Heart left ventricle (tissue), 13 donors: ENCODE data around the gene ASXL1.

Experiments
- POLR2A ChIP-seq, 2 donors: fragments of 450-650 bp; IDR thresholded peaks; one replicate each; pipeline ENCODE4 v1.6.1; 2017; ENCODE audit warnings: antibody characterized with exemption in 2 of 2, mild to moderate bottlenecking in 2 of 2, moderate library complexity in 2 of 2
- TF ChIP-seq, protein P1 (sequence below), 12 donors: fragments of 200-600 bp; sonication (generic) in 4 of 12; IDR thresholded peaks; one replicate each; pipeline versions ENCODE4 v1.5.0 to v1.8.0; 2018 to 2022; ENCODE audit warnings: antibody characterized with exemption in 12 of 12, mild to moderate bottlenecking in 5 of 12
- donor health status: ischemic (EF 13 %, LVEDD 7.1; RV severe dilation, severe dysfunction).
- donor health status: DM: no; HTN: yes; CAD: no.
- donor health status: DM: no; HTN: no; CAD: no.
- donor health status: ischemic (EF 25% LVEDD 6.9; RV normal size, moderate dysfunction).
- donor health status: ischemic (EF 25% LVEDD 5.7; RV mildly dilated, moderate dysfunction).
- donor health status: ischemic (EF 35%, LVEDD 5.7; RV mildly dilated, moderate dysfunction).
- donor health status: nonischemic (EF 11% LVEDD 7.7; RV severe dilation, severe dysfunction).
- donor health status: DM: yes; HTN: yes; CAD: no.
- donor health status: PGD.
- donor health status: ischemic (EF 29% LVEDD 5.4; RV normal size, mild dysfunction).
- donor health status: nonischemic (EF 23%, LVEDD 6.1; RV moderate dilation, normal function).

DNA sequence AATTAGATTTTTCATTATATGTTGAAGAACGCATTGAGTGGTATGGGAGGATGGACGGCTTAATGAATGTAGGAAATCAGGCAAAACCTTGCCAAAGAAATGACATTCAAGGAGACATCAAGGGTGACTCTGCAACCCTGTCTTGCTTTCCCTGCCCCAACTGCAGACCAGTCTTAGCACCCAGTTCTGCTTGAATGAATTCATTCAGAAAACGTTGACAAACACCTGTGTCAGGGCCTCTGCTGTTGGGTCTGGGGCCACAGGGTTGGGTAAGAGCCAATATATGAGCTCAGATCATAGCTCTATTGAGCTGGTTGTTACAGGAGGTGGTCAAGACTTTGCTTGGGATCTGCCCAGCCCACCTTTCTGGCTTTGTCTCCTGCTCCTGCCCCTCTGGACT lies 7.7 kb upstream of the ASXL1 start:
- TF ChIP-seq, protein P1, sequence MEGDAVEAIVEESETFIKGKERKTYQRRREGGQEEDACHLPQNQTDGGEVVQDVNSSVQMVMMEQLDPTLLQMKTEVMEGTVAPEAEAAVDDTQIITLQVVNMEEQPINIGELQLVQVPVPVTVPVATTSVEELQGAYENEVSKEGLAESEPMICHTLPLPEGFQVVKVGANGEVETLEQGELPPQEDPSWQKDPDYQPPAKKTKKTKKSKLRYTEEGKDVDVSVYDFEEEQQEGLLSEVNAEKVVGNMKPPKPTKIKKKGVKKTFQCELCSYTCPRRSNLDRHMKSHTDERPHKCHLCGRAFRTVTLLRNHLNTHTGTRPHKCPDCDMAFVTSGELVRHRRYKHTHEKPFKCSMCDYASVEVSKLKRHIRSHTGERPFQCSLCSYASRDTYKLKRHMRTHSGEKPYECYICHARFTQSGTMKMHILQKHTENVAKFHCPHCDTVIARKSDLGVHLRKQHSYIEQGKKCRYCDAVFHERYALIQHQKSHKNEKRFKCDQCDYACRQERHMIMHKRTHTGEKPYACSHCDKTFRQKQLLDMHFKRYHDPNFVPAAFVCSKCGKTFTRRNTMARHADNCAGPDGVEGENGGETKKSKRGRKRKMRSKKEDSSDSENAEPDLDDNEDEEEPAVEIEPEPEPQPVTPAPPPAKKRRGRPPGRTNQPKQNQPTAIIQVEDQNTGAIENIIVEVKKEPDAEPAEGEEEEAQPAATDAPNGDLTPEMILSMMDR (IDR thresholded peaks at IDR 0.05) = no peak
- TF ChIP-seq POLR2A (IDR thresholded peaks at IDR 0.05) = no peak
